GM18870 (cell line): ENCODE measurements around the gene GJA3.

Source experiments
- ATAC-seq: cut with Tn5 transposase; IDR thresholded peaks from one replicate; pipeline ENCODE4 v1.9.1; 2021; ENCODE audit warnings: moderate library complexity; ENCODE audit not compliant: unreplicated experiment

GJA3 gene

DNA sequence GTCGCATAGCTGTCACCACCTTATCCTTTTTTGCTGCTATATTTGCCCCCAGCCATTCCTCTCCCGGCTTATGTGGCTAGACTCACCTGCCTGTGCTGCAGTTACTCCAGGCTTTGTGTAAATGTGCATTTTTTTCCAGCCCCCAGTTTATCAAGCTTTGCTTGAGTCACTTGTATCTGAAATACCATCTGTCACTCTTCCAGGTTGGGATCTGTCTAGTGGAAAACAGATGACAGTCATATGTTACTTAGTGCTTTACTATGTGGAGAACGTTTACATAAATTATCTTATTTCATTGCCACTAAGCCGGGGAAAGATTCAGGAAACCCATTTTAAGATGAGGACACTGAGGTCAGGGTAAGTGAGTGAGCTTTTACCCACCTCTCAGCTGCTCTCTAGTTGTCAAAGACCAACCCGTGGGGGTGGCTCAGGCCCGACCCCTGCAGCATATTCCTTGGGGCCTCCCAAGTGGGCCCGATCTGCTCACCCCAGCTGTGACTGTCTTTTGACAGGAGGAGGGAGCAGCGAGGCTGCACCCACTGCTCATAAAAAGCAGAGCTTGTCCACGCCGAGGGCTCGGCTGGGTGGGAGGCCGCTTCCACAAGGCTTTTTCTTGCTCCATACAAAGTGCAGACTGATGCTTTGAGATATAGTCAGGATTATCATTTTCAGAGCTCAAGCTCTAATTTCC, 24.7 kb upstream of the GJA3 start:
- no peak for ATAC-seq

- ATAC-seq: no peak
Observed at GRCh38 chr13:20182231-20182846, 21.5 kb upstream of the GJA3 start.

- ATAC-seq: no peak
Observed at GRCh38 chr13:20181188-20181587, 20.3 kb upstream of the GJA3 start.

GRCh38 chr13:20178156-20178555, 17.3 kb upstream of the GJA3 start:
- no peak for ATAC-seq

DNA sequence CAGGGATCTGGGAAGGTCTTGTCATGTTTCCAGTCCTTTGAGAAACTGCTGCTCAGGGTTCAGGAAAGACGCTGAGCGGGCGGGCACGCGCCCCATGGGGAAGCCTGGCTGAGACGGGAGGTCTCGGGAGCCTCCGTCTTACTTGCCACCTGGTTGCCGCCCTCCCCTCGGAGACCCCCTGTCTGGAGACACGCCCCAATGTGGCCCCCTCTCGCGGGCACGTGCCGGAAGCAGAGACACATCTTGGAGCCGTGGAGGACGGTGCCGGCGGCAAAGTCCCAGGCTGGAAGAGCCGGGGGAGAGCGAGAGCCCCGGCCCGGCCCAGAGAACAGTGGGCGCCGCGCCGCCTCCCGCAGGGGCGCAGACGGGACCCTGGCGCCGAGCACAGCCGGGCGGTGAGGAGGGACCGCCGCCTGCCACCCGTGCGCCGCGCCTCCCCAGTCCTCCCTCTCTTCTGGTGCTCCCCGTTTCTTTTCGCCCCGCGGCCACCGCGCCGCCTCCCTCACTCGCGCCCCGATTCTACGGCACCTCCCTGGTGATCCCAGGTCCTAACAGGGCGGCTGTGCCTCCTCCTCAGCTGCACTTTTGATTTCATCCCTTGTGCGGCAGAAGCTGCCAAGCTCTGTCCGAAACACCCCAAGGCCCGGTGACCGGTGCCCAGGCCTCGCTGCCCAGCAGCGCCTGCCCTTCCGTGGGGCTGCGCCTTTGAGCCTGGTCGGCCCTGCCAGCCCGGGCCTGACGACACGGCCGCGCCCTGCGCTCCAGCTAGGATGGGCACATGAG, 16.4 kb upstream of the GJA3 start:
- no peak for ATAC-seq

DNA sequence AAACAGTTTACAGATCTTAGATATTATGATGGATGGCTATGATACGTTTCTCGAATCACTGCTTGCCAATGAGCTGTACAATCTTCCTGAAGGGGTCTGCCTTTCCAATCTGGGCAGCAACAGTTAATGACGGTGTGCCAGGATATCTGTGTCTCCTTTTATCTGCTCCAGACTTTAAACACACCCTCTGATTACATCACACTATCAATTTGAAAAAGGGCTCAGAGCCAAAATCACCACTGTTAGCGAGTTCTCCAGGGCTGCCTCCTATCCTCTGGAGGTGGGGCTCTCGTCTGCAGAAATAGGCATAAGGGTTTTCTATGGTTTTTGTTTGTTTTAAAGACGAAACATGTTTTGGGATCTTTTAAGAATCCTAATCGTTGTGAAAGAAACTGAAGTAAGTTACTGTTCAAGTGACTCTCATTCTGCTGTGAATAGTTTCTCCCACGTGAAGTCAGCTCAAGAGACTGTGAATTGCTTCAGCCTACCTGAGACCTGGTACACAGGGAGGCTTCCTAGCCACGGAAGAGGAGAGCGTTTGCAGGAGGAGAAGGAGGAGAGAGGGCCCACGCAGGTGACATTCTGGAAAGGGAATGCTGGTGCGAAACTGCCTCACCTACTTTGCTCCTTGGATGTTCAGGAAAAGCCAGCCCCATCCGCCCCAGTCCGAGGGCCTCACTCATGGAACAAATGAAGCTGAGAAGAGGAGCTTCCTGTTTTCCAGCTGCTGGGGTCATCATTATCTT, 15.2 kb upstream of the GJA3 start:
- ATAC-seq: no peak

DNA sequence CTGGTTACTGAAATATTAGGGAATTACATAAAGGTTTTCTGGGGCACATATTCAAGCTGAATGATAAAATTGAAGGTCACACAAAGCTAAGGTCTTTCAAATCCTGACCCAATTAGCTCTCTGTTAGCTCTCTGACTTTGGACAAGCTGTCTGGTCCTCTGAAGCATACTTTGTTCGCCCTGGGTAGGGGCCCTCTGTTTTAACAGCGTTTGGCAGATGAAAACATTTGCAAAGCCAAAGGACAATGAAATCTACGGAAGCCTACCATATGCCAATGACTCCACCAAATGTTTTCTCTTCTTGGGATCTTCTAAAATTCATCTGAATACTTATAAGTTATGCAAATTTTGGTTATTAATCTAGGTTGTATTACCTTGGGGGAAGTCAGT, 14.5 kb upstream of the GJA3 start:
- ATAC-seq: no peak

- ATAC-seq: peak; percentile 90
Observed at GRCh38 chr13:20174656-20175405, 14.0 kb upstream of the GJA3 start.

GRCh38 chr13:20173116-20173746, 12.4 kb upstream of the GJA3 start:
- no peak for ATAC-seq

- ATAC-seq: no peak
Observed at GRCh38 chr13:20171364-20171763, 10.5 kb upstream of the GJA3 start.

- no peak for ATAC-seq
Observed at GRCh38 chr13:20170921-20171320, 10.1 kb upstream of the GJA3 start.

GRCh38 chr13:20168396-20168795, 7.5 kb upstream of the GJA3 start:
- no peak for ATAC-seq

DNA sequence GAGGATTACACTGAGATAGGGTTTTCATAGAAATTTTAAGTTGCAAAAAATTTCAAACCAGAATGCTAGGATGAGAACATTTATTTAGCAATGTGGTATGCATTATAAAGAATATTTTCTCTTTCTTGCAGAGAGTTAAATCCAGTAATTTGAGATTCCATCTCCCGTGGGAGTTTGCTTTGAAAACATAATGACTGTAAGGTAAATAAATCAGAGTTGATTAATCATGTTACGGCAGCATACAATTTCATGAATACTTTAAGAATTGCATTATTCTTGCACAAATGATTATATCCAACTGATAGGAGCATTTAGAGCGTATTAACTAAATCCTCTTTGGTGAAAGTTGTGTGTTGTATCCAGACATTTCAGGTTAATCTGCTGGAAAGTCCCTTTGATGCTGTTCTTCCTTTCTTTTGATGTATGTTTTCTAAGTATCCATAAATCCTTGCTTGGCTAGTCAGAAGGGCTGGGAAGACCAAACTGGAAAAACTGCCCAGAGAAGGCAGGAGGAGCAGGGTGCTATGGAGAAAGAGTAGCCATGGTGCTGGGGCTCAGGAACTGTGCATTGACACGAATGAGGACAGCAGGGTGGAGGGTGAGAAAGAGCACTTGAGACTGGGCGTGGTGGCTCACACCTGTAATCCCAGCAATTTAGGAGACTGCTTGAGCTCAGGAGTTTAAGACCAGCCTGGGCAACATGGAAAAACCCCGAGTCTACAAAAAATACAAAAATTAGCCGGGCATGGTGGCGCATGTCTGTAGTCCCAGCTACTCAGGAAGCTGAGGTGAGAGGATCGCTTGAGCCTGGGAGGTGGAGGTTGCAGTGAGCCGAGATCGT, 4.8 kb upstream of the GJA3 start:
- ATAC-seq: no peak

DNA sequence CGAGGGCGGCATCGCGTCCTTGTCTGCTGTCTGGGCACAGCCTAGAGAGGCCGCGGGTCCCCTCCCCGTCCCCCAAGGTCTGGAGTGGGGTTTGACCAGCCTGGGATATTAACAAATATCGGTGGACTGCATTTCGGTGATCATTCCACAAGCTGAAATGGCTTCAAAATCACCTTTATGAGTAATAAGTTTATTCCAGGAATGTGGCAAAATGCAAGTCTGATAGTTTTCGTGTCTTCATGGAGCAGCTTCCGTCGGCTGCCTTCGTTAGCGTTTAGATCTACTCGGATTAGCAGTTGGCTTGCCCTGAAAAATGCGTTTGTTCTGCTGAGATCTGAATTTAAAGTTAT, 1.1 kb upstream of the GJA3 start:
- ATAC-seq: no peak

DNA sequence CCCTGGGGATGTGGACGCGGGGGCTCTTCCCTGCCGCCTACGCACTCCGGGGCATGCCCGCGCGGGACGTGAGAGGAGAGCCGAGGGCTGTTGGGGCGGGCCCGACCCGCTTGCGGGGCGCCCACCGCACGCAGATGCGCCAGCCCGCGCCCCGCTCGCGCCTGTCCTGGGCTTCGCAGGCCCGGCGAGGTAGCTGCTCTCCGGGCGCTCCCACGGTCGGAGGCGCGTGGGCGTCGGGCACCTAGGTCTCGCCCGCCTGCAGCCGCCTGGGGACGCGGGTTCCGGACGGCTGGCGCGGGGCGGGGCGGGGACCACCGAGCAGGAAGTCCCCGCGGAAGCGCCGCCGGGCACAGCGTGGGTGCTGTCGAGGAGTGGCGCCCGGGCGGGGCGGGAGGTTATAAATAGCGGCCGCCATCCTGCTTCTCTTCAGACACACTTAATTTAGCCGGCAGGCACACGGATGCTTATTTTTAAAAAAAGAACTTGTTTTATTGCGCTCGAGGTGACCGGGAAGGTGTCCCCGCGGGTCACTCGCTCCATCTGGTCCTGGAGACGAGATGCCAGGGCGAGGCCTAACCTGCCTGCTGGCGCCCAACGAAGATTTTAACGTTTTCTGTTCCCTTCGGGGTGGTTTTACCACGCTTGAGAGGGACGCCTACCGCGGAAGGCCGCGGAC, 561 bp upstream of the GJA3 start:
- ATAC-seq: peak; percentile 41

GRCh38 chr13:20159646-20160305, 1.1 kb downstream of the GJA3 start:
- ATAC-seq: no peak

DNA sequence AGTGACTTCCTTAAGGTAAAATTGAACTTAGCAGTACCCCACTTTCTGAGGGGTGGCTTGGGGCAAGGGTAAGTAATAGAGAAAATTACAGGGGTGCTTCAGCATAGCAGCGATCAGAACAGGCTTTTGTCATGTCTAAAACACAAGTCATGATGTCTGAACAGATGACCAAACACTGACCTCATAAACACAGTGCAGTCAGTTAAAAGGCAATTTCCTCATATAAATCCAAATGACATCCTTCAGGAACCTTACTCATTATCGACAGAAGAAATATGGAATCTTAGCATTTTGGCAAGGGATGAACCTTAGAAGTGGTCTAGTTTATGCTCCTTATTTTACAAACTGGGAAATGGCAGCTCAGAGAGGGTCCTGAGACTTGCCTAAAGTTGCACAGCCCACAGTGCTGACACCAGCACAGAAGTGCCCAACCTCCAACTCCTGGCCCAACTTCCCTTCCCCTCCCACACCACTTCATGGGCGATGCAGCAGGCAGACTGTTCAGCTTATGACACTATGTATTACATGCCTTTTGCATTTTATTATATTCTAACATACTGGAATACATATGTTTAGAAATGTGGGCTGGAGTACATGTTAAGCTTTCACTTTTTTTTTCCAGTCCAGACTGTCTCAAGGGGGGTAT, 3.6 kb downstream of the GJA3 start:
- ATAC-seq: no peak

DNA sequence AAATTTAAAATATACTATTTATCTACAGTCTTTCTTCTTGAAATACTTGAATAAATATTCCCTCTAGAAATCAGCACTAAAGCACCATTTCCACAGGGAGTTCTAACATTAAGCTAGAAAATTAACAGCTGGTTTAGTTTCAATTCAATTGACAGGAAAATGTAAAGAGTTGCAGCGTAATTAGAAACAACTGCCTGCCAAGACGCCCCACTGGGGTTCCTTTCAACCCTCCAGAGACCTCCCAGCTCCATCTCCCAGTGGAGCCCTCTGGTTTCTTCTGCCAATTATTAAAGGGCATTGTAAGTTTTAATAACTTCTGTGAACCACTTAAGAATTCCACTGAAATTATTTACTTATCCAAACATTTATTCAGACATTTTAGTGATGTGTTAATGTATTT, 4.2 kb downstream of the GJA3 start:
- no peak for ATAC-seq
